GM12891 (cell line): Measurements from ENCODE around the gene GGNBP2.

Source experiments
- POLR2A ChIP-seq: IDR thresholded peaks from 2 replicates; pipeline ENCODE4 v1.6.1; 2011; ENCODE audit warnings: low read depth, low read length, control low read depth
- POLR2AphosphoS5 ChIP-seq: IDR thresholded peaks from 2 replicates; pipeline ENCODE4 v1.6.1; 2011; ENCODE audit warnings: low read depth, low read length, control low read depth

DNA sequence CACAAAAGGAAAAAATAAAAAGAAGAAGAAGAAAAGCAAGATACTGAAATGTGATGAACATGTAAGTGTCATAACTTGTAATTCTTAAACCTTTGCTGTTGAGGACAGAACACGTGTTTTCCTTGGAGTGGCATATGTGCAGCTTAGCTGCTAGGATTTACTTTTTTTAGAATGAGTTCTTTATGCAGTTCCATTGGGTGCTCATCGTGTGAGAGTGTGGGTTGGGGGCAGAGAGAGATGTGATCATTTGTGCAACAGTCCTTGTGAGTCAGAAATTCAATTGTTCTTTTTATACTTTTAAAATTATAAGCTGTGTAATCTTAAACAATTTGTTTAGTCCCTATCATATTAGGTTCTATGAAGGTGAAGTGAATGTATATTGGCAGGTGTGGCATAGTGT is 41.4 kb downstream of the GGNBP2 start:
- TF ChIP-seq POLR2AphosphoS5 (no peak), POLR2A (no peak)
